ENCODE measurements around the gene TMEM106C.
A peak's percentile ranks its signal among the peaks of the same experiment; 100 is the strongest.

TMEM106C gene

DNA sequence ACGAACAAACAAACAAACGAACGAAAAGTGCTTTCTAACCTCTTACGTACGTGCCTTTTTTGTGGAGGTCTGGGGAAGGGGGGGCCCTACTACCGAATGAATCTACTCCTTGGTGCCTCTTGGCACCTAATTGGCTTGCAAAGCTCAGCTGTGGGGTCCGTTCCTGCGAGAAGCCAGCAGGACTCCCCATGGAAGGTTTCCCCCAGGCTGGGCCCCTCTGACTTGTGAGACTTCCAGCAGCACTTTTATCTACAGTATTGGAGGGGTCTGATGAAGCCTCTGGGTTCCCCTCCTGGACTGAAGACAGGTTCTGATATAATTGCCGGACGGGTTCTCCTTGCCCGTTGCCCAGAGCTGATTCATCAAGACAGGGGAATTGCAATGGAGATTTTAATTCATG, 1.2 kb upstream of the TMEM106C start:
- TF ChIP-seq JUND (IDR thresholded peaks at IDR 0.05; ENCODE audit: low read depth), result no peak
- no peak for DNase-seq (ENCODE audit: low read depth in 1 of 2, low spot score in 1 of 2)
- in situ Hi-C loops (cut with HindIII; ENCODE audit: low pct_unique_long_range_greater_than_20kb, low sequenced_read_pairs), result no loop called here

GRCh38 chr12:47964106-47964728, 821 bp downstream of the TMEM106C start:
- in situ Hi-C loops (cut with HindIII; ENCODE audit: low pct_unique_long_range_greater_than_20kb, low sequenced_read_pairs), result no loop called here
- no peak for TF ChIP-seq JUND (IDR thresholded peaks at IDR 0.05; ENCODE audit: low read depth)
- peak in 1 of 2 experiments; percentile 74 for DNase-seq (ENCODE audit: low read depth in 1 of 2, low spot score in 1 of 2)

GRCh38 chr12:47965581-47965980, 2.2 kb downstream of the TMEM106C start:
- TF ChIP-seq JUND (IDR thresholded peaks at IDR 0.05; ENCODE audit: low read depth), result no peak
- in situ Hi-C loops (cut with HindIII; ENCODE audit: low pct_unique_long_range_greater_than_20kb, low sequenced_read_pairs), result no loop called here
- DNase-seq (ENCODE audit: low read depth in 1 of 2, low spot score in 1 of 2), result no peak

- in situ Hi-C loops (cut with HindIII; ENCODE audit: low pct_unique_long_range_greater_than_20kb, low sequenced_read_pairs), result no loop called here
- no peak for TF ChIP-seq JUND (IDR thresholded peaks at IDR 0.05; ENCODE audit: low read depth)
- DNase-seq (ENCODE audit: low read depth in 1 of 2, low spot score in 1 of 2), result no peak
Measured at GRCh38 chr12:47967461-47968321, 4.3 kb downstream of the TMEM106C start.

- in situ Hi-C loops (cut with HindIII; ENCODE audit: low pct_unique_long_range_greater_than_20kb, low sequenced_read_pairs), result no loop called here
- no peak for TF ChIP-seq JUND (IDR thresholded peaks at IDR 0.05; ENCODE audit: low read depth)
- no peak for DNase-seq (ENCODE audit: low read depth in 1 of 2, low spot score in 1 of 2)
Measured at GRCh38 chr12:47969845-47970244, 6.4 kb downstream of the TMEM106C start.

- in situ Hi-C loops (cut with HindIII; ENCODE audit: low pct_unique_long_range_greater_than_20kb, low sequenced_read_pairs), result no loop called here
- no peak for DNase-seq (ENCODE audit: low read depth in 1 of 2, low spot score in 1 of 2)
- no peak for TF ChIP-seq JUND (IDR thresholded peaks at IDR 0.05; ENCODE audit: low read depth)
Measured at GRCh38 chr12:47970843-47971242, 7.4 kb downstream of the TMEM106C start.

DNA sequence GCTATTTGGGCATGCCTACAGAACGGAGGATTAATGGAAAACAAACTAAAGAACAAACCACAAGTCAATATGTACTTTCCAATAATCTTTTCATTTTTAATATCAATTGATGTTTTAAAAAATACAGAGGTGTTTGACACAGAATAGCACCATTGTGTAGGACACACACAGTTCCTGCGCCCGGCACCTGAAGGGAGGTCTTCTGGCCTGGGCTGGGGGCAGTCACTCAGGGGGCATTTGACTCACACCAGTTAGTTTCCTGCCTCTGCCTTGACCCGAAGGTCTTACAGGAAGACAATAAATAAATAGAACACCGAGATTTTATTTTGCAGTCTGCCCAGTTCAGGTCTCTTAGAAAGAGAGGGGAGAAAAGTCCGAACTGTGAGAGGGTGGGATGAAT, 9.5 kb downstream of the TMEM106C start:
- no peak for DNase-seq (ENCODE audit: low read depth in 1 of 2, low spot score in 1 of 2)
- in situ Hi-C loops (cut with HindIII; ENCODE audit: low pct_unique_long_range_greater_than_20kb, low sequenced_read_pairs), result no loop called here
- TF ChIP-seq JUND (IDR thresholded peaks at IDR 0.05; ENCODE audit: low read depth), result no peak

- DNase-seq (ENCODE audit: low read depth in 1 of 2, low spot score in 1 of 2), result no peak
- TF ChIP-seq JUND (IDR thresholded peaks at IDR 0.05; ENCODE audit: low read depth), result no peak
- in situ Hi-C loops (cut with HindIII; ENCODE audit: low pct_unique_long_range_greater_than_20kb, low sequenced_read_pairs), result no loop called here
Measured at GRCh38 chr12:47973870-47974269, 10.5 kb downstream of the TMEM106C start.

GRCh38 chr12:47975036-47975620, 11.7 kb downstream of the TMEM106C start:
- in situ Hi-C loops (cut with HindIII; ENCODE audit: low pct_unique_long_range_greater_than_20kb, low sequenced_read_pairs), result no loop called here
- no peak for TF ChIP-seq JUND (IDR thresholded peaks at IDR 0.05; ENCODE audit: low read depth)
- DNase-seq (ENCODE audit: low read depth in 1 of 2, low spot score in 1 of 2), result no peak

GRCh38 chr12:47975816-47976215, 12.4 kb downstream of the TMEM106C start:
- no peak for TF ChIP-seq JUND (IDR thresholded peaks at IDR 0.05; ENCODE audit: low read depth)
- in situ Hi-C loops (cut with HindIII; ENCODE audit: low pct_unique_long_range_greater_than_20kb, low sequenced_read_pairs), result no loop called here

GRCh38 chr12:47977046-47977771, 13.8 kb downstream of the TMEM106C start:
- DNase-seq (ENCODE audit: low read depth in 1 of 2, low spot score in 1 of 2), result no peak
- no peak for TF ChIP-seq JUND (IDR thresholded peaks at IDR 0.05; ENCODE audit: low read depth)

More at GRCh38 chr12:47975816-47976215, 12.4 kb downstream of the TMEM106C start:
- no peak for DNase-seq (ENCODE audit: low read depth in 1 of 2, low spot score in 1 of 2)

DNA sequence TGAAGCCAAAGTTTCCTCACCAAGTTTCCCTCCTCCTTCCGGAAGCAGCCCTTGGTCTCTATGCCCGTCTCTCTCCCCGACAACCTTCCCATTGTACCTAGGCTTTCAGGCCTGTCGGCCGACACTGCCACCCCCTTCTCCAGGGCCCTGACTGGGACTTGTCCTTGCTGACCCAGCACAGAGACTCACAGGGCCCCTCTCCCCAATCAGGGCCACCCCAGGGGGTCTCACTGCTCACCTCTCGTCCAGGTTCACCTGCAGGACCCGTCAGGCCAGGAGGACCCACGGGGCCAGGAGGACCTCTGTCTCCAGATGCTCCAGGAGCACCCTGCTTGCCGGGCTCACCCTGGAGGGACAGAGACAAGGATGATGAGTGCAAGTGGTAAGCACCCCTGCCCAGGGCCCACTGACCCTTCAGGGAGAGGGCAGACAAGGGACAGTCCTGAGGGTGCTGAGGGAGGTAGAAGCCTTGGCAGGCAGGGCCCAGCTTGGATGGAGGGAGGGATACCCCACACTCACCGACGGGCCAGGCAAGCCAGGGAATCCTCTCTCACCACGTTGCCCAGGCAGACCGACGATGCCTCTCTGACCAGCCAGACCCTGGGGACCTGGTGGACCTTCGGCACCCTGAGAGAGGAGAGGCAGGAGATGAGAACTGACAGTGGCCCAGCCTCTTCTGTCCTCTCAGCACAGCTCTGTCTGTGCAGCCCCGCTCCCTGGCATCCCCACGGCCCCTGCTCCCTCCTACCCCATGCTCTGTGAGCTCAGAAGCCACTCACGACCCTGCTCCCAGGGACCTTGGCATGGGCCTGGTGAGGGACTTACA, 14.6 kb downstream of the TMEM106C start:
- no peak for TF ChIP-seq JUND (IDR thresholded peaks at IDR 0.05; ENCODE audit: low read depth)

More at GRCh38 chr12:47977046-47977771, 13.8 kb downstream of the TMEM106C start:
- in situ Hi-C loops (cut with HindIII; ENCODE audit: low pct_unique_long_range_greater_than_20kb, low sequenced_read_pairs), result no loop called here

More for the DNA sequence above, 14.6 kb downstream of the TMEM106C start:
- in situ Hi-C loops (cut with HindIII; ENCODE audit: low pct_unique_long_range_greater_than_20kb, low sequenced_read_pairs), result no loop called here
- no peak for DNase-seq (ENCODE audit: low read depth in 1 of 2, low spot score in 1 of 2)
